CMK (cell line): ENCODE data around the gene ARHGAP15.
A peak's percentile ranks its signal among the peaks of the same experiment; 100 is the strongest.

Experiments used
- DNase-seq: peaks from one replicate; pipeline ENCODE4 v3.0.0-alpha.2; 2010; ENCODE audit warnings: low read depth

ARHGAP15 gene

GRCh38 chr2:143263066-143263625 is 133.9 kb downstream of the ARHGAP15 start:
- no peak for DNase-seq

- no peak for DNase-seq
Measured at GRCh38 chr2:143264851-143265250, 135.6 kb downstream of the ARHGAP15 start.

GRCh38 chr2:143279672-143280071 is 150.5 kb downstream of the ARHGAP15 start:
- DNase-seq = no peak

GRCh38 chr2:143280097-143280757 is 151.0 kb downstream of the ARHGAP15 start:
- no peak for DNase-seq

GRCh38 chr2:143282684-143283083 is 153.5 kb downstream of the ARHGAP15 start:
- DNase-seq = peak; percentile 14

- peak; percentile 33 for DNase-seq
Measured at GRCh38 chr2:143284087-143284675, 155.0 kb downstream of the ARHGAP15 start.

GRCh38 chr2:143289025-143289424 is 159.8 kb downstream of the ARHGAP15 start:
- no peak for DNase-seq

- DNase-seq = no peak
Measured at GRCh38 chr2:143290221-143290620, 161.0 kb downstream of the ARHGAP15 start.

- no peak for DNase-seq
Measured at GRCh38 chr2:143294068-143294467, 164.8 kb downstream of the ARHGAP15 start.

GRCh38 chr2:143296089-143296488 is 166.9 kb downstream of the ARHGAP15 start:
- no peak for DNase-seq

- no peak for DNase-seq
Measured at GRCh38 chr2:143297182-143297581, 168.0 kb downstream of the ARHGAP15 start.

GRCh38 chr2:143300536-143300935 is 171.3 kb downstream of the ARHGAP15 start:
- DNase-seq = no peak

- no peak for DNase-seq
Measured at GRCh38 chr2:143311426-143311825, 182.2 kb downstream of the ARHGAP15 start.

- no peak for DNase-seq
Measured at GRCh38 chr2:143312441-143312840, 183.2 kb downstream of the ARHGAP15 start.

- DNase-seq = no peak
Measured at GRCh38 chr2:143313861-143314260, 184.6 kb downstream of the ARHGAP15 start.

GRCh38 chr2:143321994-143322393 is 192.8 kb downstream of the ARHGAP15 start:
- DNase-seq = peak; percentile 40

- no peak for DNase-seq
Measured at GRCh38 chr2:143329288-143329687, 200.1 kb downstream of the ARHGAP15 start.

GRCh38 chr2:143333168-143333791 is 204.1 kb downstream of the ARHGAP15 start:
- DNase-seq = no peak

- DNase-seq = no peak
Measured at GRCh38 chr2:143333847-143334246, 204.6 kb downstream of the ARHGAP15 start.

GRCh38 chr2:143334837-143335236 is 205.6 kb downstream of the ARHGAP15 start:
- no peak for DNase-seq

- no peak for DNase-seq
Measured at GRCh38 chr2:143336719-143337210, 207.5 kb downstream of the ARHGAP15 start.

- DNase-seq = no peak
Measured at GRCh38 chr2:143341478-143341877, 212.3 kb downstream of the ARHGAP15 start.

- no peak for DNase-seq
Measured at GRCh38 chr2:143344780-143345179, 215.6 kb downstream of the ARHGAP15 start.
